Transverse colon (tissue), 4 donors: ENCODE results near the gene CSNK2A1.

ENCODE experiments used
- EP300 ChIP-seq: sonication (generic); formaldehyde crosslinking; IDR thresholded peaks from one replicate; pipeline ENCODE4 v1.6.1; 2017; ENCODE audit warnings: antibody characterized with exemption, low read depth
- POLR2A ChIP-seq: fragments of 450-650 bp; IDR thresholded peaks from one replicate; pipeline ENCODE4 v1.6.1; 2016; ENCODE audit warnings: antibody characterized with exemption, mild to moderate bottlenecking, moderate library complexity
- POLR2AphosphoS5 ChIP-seq, 3 donors: sonication (generic); formaldehyde crosslinking; IDR thresholded peaks; one replicate each; pipeline ENCODE4 v1.6.1; 2016; ENCODE audit warnings: antibody characterized with exemption in 3 of 3
- TF ChIP-seq, protein P1 (sequence below), 5 experiments: fragments of 200-600 bp in 3 of 5; fragments of 450-650 bp in 2 of 5; sonication (generic) in 3 of 5; IDR thresholded peaks; 1 replicate in 2 of 5; 2 replicates in 3 of 5; pipeline ENCODE4 v1.5.1; 2016 to 2017; ENCODE audit warnings: antibody characterized with exemption in 5 of 5, inconsistent platforms in 3 of 5, mild to moderate bottlenecking in 2 of 5, moderate library complexity in 1 of 5

DNA sequence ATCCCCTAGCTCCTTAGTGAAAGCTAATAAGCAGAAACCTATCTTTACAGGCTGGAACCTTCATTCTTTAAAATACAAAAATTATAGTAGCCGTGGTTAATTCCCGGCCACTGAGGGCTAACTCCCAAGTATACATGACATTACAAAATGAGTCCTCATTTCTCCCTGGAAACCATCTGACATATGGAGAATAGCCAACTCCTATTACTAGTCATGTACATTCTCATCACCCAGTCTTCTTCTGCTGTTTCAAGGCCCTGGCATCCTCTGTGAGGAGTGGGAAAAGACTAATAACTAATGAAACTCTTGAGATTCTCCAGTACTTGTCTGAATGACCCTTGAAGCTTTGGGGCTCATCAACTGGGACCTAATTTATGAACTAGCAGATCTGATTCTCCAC is 30.2 kb downstream of the CSNK2A1 start:
- no peak for TF ChIP-seq POLR2AphosphoS5 (IDR thresholded peaks at IDR 0.05)
- no peak for TF ChIP-seq POLR2A
- TF ChIP-seq, protein P1, sequence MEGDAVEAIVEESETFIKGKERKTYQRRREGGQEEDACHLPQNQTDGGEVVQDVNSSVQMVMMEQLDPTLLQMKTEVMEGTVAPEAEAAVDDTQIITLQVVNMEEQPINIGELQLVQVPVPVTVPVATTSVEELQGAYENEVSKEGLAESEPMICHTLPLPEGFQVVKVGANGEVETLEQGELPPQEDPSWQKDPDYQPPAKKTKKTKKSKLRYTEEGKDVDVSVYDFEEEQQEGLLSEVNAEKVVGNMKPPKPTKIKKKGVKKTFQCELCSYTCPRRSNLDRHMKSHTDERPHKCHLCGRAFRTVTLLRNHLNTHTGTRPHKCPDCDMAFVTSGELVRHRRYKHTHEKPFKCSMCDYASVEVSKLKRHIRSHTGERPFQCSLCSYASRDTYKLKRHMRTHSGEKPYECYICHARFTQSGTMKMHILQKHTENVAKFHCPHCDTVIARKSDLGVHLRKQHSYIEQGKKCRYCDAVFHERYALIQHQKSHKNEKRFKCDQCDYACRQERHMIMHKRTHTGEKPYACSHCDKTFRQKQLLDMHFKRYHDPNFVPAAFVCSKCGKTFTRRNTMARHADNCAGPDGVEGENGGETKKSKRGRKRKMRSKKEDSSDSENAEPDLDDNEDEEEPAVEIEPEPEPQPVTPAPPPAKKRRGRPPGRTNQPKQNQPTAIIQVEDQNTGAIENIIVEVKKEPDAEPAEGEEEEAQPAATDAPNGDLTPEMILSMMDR (IDR thresholded peaks at IDR 0.05) = no peak
- no peak for TF ChIP-seq EP300
